Adrenal gland (tissue), 12 donors: ENCODE data around the gene CTSL. TPM values are rescaled to one million over a fixed set of nuclear protein-coding genes. Genes with fewer than 3 reads are reported as not detected.

Experiments used
- DNase-seq, 7 donors: peaks; one replicate each; pipeline ENCODE4 v3.0.0-alpha.2; 2019 to 2020
- H3K27ac ChIP-seq, 5 donors: fragments of 200-600 bp; sonication (generic) in 4 of 5; 1 replicate in 3 of 5; 2 replicates in 2 of 5; pipeline versions ENCODE4 v1.5.1 to v1.8.0; 2016 to 2020; ENCODE audit warnings: mild to moderate bottlenecking in 1 of 5
- H3K27me3 ChIP-seq: fragments of 200-600 bp; 2 replicates; pipeline ENCODE4 v1.8.0; 2021
- H3K36me3 ChIP-seq, 2 donors: fragments of 200-600 bp; replicated peaks in 1 of 2; 1 replicate in 1 of 2; 2 replicates in 1 of 2; pipeline versions ENCODE4 v1.5.1 to v1.8.0; 2018 to 2022
- H3K4me1 ChIP-seq, 2 donors: fragments of 200-600 bp; replicated peaks in 1 of 2; 1 replicate in 1 of 2; 2 replicates in 1 of 2; pipeline versions ENCODE4 v1.5.1 to v1.8.0; 2018 to 2021
- H3K4me3 ChIP-seq, 4 donors: fragments of 200-600 bp; sonication (generic) in 3 of 4; one replicate each; pipeline ENCODE4 v1.5.1; 2016 to 2018
- H3K9me3 ChIP-seq, 3 donors: fragments of 200-600 bp; sonication (generic) in 1 of 3; replicated peaks in 1 of 3; 1 replicate in 2 of 3; 2 replicates in 1 of 3; pipeline versions ENCODE4 v1.5.1 to v1.8.0; 2016 to 2021
- CTCF ChIP-seq, 6 experiments: fragments of 450-650 bp in 4 of 6; fragments of 200-600 bp in 2 of 6; sonication (generic) in 1 of 6; IDR thresholded peaks; 1 replicate in 5 of 6; 2 replicates in 1 of 6; pipeline versions ENCODE4 v1.5.1 to v1.8.0; 2016 to 2021; ENCODE audit warnings: antibody characterized with exemption in 6 of 6, mild to moderate bottlenecking in 2 of 6, moderate library complexity in 1 of 6
- POLR2A ChIP-seq, 2 donors: fragments of 450-650 bp; IDR thresholded peaks; one replicate each; pipeline ENCODE4 v1.6.1; 2017; ENCODE audit warnings: antibody characterized with exemption in 2 of 2, mild to moderate bottlenecking in 2 of 2, moderate library complexity in 1 of 2
- WGBS, 4 donors: extraction: QIAGEN DNeasy Blood & Tissue Kit in 2 of 4; methylation state at CpG; one replicate each; pipeline versions ENCODE4 v1.1.5 to v1.1.7; 2013 to 2017; 5-methylcytosine and 5-hydroxymethylcytosine counted together
- intact Hi-C, 2 donors: fragments of 100-400 bp; cut with DNase I; formaldehyde crosslinking; loops; one replicate each; pipeline versions ENCODE4 v1.14.1 to v1.15.0; 2022 to 2023
- polyA plus RNA-seq, 3 donors: library from polyadenylated mRNA; stranded (reverse); fragments of 200-250 nt in 2 of 3; fragments of 350-450 nt in 1 of 3; fragmentation: Illumina TruSeq in 1 of 3; extraction: RNeasy Lipid Tissue Mini Kit (QIAGEN cat#74804) in 1 of 3; gene quantifications; one replicate each; pipeline ENCODE4 v1.2.3, GENCODE V29; 2013 to 2014
- total RNA-seq, 9 donors: library from RNA; depleted of rRNA in 4 of 9; stranded (reverse); fragments of >200 nt in 4 of 9; fragments of 120-200 nt in 1 of 9; fragmentation: NEBNext Ultra II Directional in 1 of 9; extraction: Animal tissue kit (Norgen Biotek cat#: 25700) in 1 of 9; gene quantifications; one replicate each; pipeline versions ENCODE4 v1.1.0 to v1.2.4, GENCODE V29; 2013 to 2023
- donor health status: healthy with polysubstance abuse.
- donor health status: Bipolar disorder and iron deficiency.
- donor health status: DM: yes; HTN: yes; CAD: no.
- donor health status: DM: no; HTN: no; CAD: no.
- donor health status: DM: no; HTN: no; CAD: no.
- donor health status: DM: yes; HTN: yes; CAD: no.

CTSL gene
- total and polyA plus RNA-seq, 12 donors, result 65.2 to 208 (median 136) TPM

- peaks cover 0 to 5% of the 10 kb centered on the region in 2 donors for H3K4me1 ChIP-seq
- H3K27me3 ChIP-seq, result no peaks in the 10 kb centered on the region
- H3K9me3 ChIP-seq, result no peaks in the 10 kb centered on the region
- peaks cover 0 to 11% of the 10 kb centered on the region in 2 donors for H3K36me3 ChIP-seq
- no peak for DNase-seq
- intact Hi-C loops, result no loop called here
- H3K4me3 ChIP-seq, result no peak overlapping the region
- TF ChIP-seq POLR2A (IDR thresholded peaks at IDR 0.05) (no peak), CTCF (IDR thresholded peaks at IDR 0.05) (no peak)
- no peak overlapping the region for H3K27ac ChIP-seq
- WGBS, 4 donors, result 85 to 90% (median 87%) methylated on average over 6 of the region's 6 CpGs
Observed at GRCh38 chr9:87704342-87704741, 21.6 kb upstream of the CTSL start.

GRCh38 chr9:87706066-87706739 lies 19.7 kb upstream of the CTSL start:
- H3K4me3 ChIP-seq, result no peak overlapping the region
- TF ChIP-seq CTCF (IDR thresholded peaks at IDR 0.05) (no peak), POLR2A (IDR thresholded peaks at IDR 0.05) (no peak)
- H3K27ac ChIP-seq, result no peak overlapping the region
- H3K36me3 ChIP-seq, result peaks cover 0 to 11% of the 10 kb centered on the region in 2 donors
- no peak for DNase-seq
- 90 to 95% (median 93%) methylated on average over 16 to 39 of the region's 39 CpGs for WGBS, 4 donors
- H3K27me3 ChIP-seq, result no peaks in the 10 kb centered on the region
- peaks cover 0 to 5% of the 10 kb centered on the region in 2 donors for H3K4me1 ChIP-seq
- intact Hi-C loops, result no loop called here
- H3K9me3 ChIP-seq, result no peaks in the 10 kb centered on the region

GRCh38 chr9:87707805-87708506 lies 18.0 kb upstream of the CTSL start:
- H3K36me3 ChIP-seq, result peaks cover 0 to 11% of the 10 kb centered on the region in 2 donors
- no peak overlapping the region for H3K27ac ChIP-seq
- TF ChIP-seq POLR2A (IDR thresholded peaks at IDR 0.05) (no peak), CTCF (IDR thresholded peaks at IDR 0.05) (no peak)
- DNase-seq, result no peak
- H3K4me3 ChIP-seq, result no peak overlapping the region
- 54 to 61% (median 56%) methylated on average over 6 of the region's 6 CpGs for WGBS, 4 donors
- H3K27me3 ChIP-seq, result no peaks in the 10 kb centered on the region
- no peaks in the 10 kb centered on the region for H3K9me3 ChIP-seq
- H3K4me1 ChIP-seq, result peaks cover 0 to 18% of the 10 kb centered on the region in 2 donors
- intact Hi-C loops, result no loop called here

GRCh38 chr9:87708546-87708945 lies 17.4 kb upstream of the CTSL start:
- DNase-seq, result no peak
- TF ChIP-seq POLR2A (IDR thresholded peaks at IDR 0.05), result no peak
- no peak for TF ChIP-seq CTCF (IDR thresholded peaks at IDR 0.05)
- peaks cover 0 to 19% of the 10 kb centered on the region in 2 donors for H3K4me1 ChIP-seq
- no peaks in the 10 kb centered on the region for H3K9me3 ChIP-seq
- 73 to 79% (median 76%) methylated on average over 5 of the region's 5 CpGs for WGBS, 4 donors
- intact Hi-C loops, result no loop called here
- no peak overlapping the region for H3K27ac ChIP-seq
- peaks cover 0 to 11% of the 10 kb centered on the region in 2 donors for H3K36me3 ChIP-seq
- no peak overlapping the region for H3K4me3 ChIP-seq
- no peaks in the 10 kb centered on the region for H3K27me3 ChIP-seq
